ENCODE data around the gene MBD6. TPM values are rescaled to one million over a fixed set of nuclear protein-coding genes. Genes with fewer than 3 reads are reported as not detected.
A peak's percentile ranks its signal among the peaks of the same experiment; 100 is the strongest.

The MBD6 gene
- total and polyA plus RNA-seq, 12 donors, result 8.8 to 46.9 (median 33.5) TPM

- H3K4me3 ChIP-seq, result peak within 1 kb of the TSS in 1 of 10 donors; percentile 68
- H3K27ac ChIP-seq, result peak within 1 kb of the TSS in 6 of 10 donors; percentile 12 to 95 (median 42)
- DNase-seq, result no peak
- peaks cover 9 to 58% (median 34%) of the 10 kb centered on the region in 7 donors for H3K27me3 ChIP-seq
- ATAC-seq, result peak in 1 of 8 donors; percentile 4
- whole genome bisulfite sequencing, 2 donors, result 67 to 71% methylated on average over 6 of the region's 6 CpGs
- H3K36me3 ChIP-seq, result peaks cover 0 to 10% (median 0%) of the 10 kb centered on the region in 9 donors
- intact Hi-C loops (cut with DNase I), result no loop called here
- no peak for TF ChIP-seq CTCF (IDR thresholded peaks at IDR 0.05)
- H3K4me1 ChIP-seq, result peaks cover 0 to 57% (median 16%) of the 10 kb centered on the region in 9 donors
- H3K9me3 ChIP-seq, result no peaks in the 10 kb centered on the region
These were observed 43.1 kb upstream of the MBD6 start, which contains the start of gene ARHGAP9 for GRCh38 chr12:57479376-57480115. TSS of gene ARHGAP9 (minus strand) at chr12:57479866. CDS start at chr12:57479406, 460 bp downstream.

GRCh38 chr12:57481671-57482070 is 41.0 kb upstream of the MBD6 start:
- Histone ChIP-seq H3K27me3 (peaks cover 0 to 36% (median 12%) of the 10 kb centered on the region in 7 donors), H3K9me3 (no peaks in the 10 kb centered on the region), H3K27ac (peak overlapping the region in 1 of 10 donors; percentile 95), H3K36me3 (no peaks in the 10 kb centered on the region), H3K4me3 (no peak overlapping the region), H3K4me1 (peaks cover 0 to 38% (median 0%) of the 10 kb centered on the region in 9 donors)
- WGBS, 2 donors, result 88 to 89% methylated on average over 1 of the region's 1 CpG
- no peak for DNase-seq
- ATAC-seq, result no peak
- TF ChIP-seq CTCF (IDR thresholded peaks at IDR 0.05), result no peak
- intact Hi-C loops (cut with DNase I), result no loop called here

GRCh38 chr12:57483466-57483865 is 39.2 kb upstream of the MBD6 start:
- TF ChIP-seq CTCF (IDR thresholded peaks at IDR 0.05), result no peak
- 45 to 46% methylated on average over 5 of the region's 5 CpGs for WGBS, 2 donors
- intact Hi-C loops (cut with DNase I), result no loop called here
- no peaks in the 10 kb centered on the region for H3K36me3 ChIP-seq
- no peaks in the 10 kb centered on the region for H3K9me3 ChIP-seq
- DNase-seq (no peak), ATAC-seq (no peak)
- H3K27ac ChIP-seq, result no peak overlapping the region
- no peak overlapping the region for H3K4me3 ChIP-seq
- peaks cover 0 to 38% (median 2%) of the 10 kb centered on the region in 9 donors for H3K4me1 ChIP-seq
- H3K27me3 ChIP-seq, result peaks cover 0 to 22% (median 5%) of the 10 kb centered on the region in 7 donors

- DNase-seq (no peak), ATAC-seq (no peak)
- Histone ChIP-seq H3K9me3 (no peaks in the 10 kb centered on the region), H3K4me1 (peaks cover 9 to 28% (median 13%) of the 10 kb centered on the region in 9 donors), H3K4me3 (no peak overlapping the region), H3K27me3 (peaks cover 0 to 10% (median 0%) of the 10 kb centered on the region in 7 donors), H3K27ac (no peak overlapping the region), H3K36me3 (peaks cover 0 to 18% (median 9%) of the 10 kb centered on the region in 9 donors)
- intact Hi-C loops (cut with DNase I), result no loop called here
- no peak for TF ChIP-seq CTCF (IDR thresholded peaks at IDR 0.05)
These were observed 36.9 kb upstream of the MBD6 start for GRCh38 chr12:57485695-57486094.
